GM23338 (cell line): ENCODE data around the gene SAMD10. TPM values are rescaled to one million over a fixed set of nuclear protein-coding genes. Genes with fewer than 3 reads are reported as not detected.

ENCODE experiments used
- ATAC-seq: fragments of 200-7000 bp; cut with Tn5 transposase; 3 replicates; pipeline ENCODE4 v1.9.1; 2020
- DNase-seq: peaks from one replicate; pipeline ENCODE4 v3.0.0-alpha.2; 2015; ENCODE audit warnings: low spot score
- H2AFZ ChIP-seq: fragments of 200-600 bp; sonication (generic); 2 replicates; pipeline ENCODE4 v1.8.0; 2016; ENCODE audit warnings: antibody characterized with exemption, mild to moderate bottlenecking, moderate library complexity
- H3F3A ChIP-seq: fragments of 200-600 bp; sonication (generic); replicated peaks from 2 replicates; pipeline ENCODE4 v1.8.0; 2017; ENCODE audit warnings: antibody characterized with exemption, mixed run types, low read depth
- H3K27ac ChIP-seq: fragments of 200-600 bp; sonication (generic); 2 replicates; pipeline ENCODE4 v1.6.1; 2016; ENCODE audit warnings: low read depth
- H3K27me3 ChIP-seq: fragments of 200-600 bp; sonication (generic); 2 replicates; pipeline ENCODE4 v1.8.0; 2016; ENCODE audit warnings: mild to moderate bottlenecking, mixed run types, moderate library complexity; ENCODE audit not compliant: insufficient read depth
- H3K36me3 ChIP-seq: fragments of 200-600 bp; sonication (generic); 2 replicates; pipeline ENCODE4 v1.8.0; 2016; ENCODE audit warnings: mild to moderate bottlenecking; ENCODE audit not compliant: insufficient read depth
- H3K4me1 ChIP-seq: fragments of 200-600 bp; sonication (generic); 2 replicates; pipeline ENCODE4 v1.8.0; 2016; ENCODE audit warnings: mild to moderate bottlenecking, moderate library complexity; ENCODE audit not compliant: insufficient read depth
- H3K4me2 ChIP-seq: fragments of 200-600 bp; sonication (generic); 2 replicates; pipeline ENCODE4 v1.7.1; 2017; ENCODE audit warnings: mixed run types
- H3K4me3 ChIP-seq: fragments of 200-600 bp; sonication (generic); 2 replicates; pipeline ENCODE4 v1.6.1; 2016; ENCODE audit warnings: mixed run types
- H3K79me2 ChIP-seq: fragments of 200-600 bp; sonication (generic); replicated peaks from 2 replicates; pipeline ENCODE4 v1.8.0; 2017; ENCODE audit warnings: mild to moderate bottlenecking; ENCODE audit not compliant: insufficient read depth
- H3K9me2 ChIP-seq: fragments of 200-600 bp; sonication (generic); 2 replicates; pipeline ENCODE4 v1.8.0; 2017; ENCODE audit not compliant: insufficient read depth
- H4K20me1 ChIP-seq: fragments of 200-600 bp; sonication (generic); replicated peaks from 2 replicates; pipeline ENCODE4 v1.8.0; 2017; ENCODE audit warnings: mild to moderate bottlenecking; ENCODE audit not compliant: insufficient read depth
- H3K27ac Mint-ChIP-seq: 2 replicates; pipeline ENCODE4 v1.8.0; 2020; ENCODE audit warnings: inconsistent platforms, mild to moderate bottlenecking, moderate library complexity, mixed read lengths
- H3K27me3 Mint-ChIP-seq: 3 replicates; pipeline ENCODE4 v1.8.0; 2022; ENCODE audit warnings: low read depth, mild to moderate bottlenecking, moderate library complexity, mixed read lengths, inconsistent platforms; ENCODE audit not compliant: insufficient read depth, poor library complexity
- H3K36me3 Mint-ChIP-seq: 3 replicates; pipeline ENCODE4 v1.8.0; 2021; ENCODE audit warnings: low read depth, mild to moderate bottlenecking, inconsistent platforms, moderate library complexity, mixed read lengths
- H3K4me1 Mint-ChIP-seq: 3 replicates; pipeline ENCODE4 v1.8.0; 2020; ENCODE audit warnings: mild to moderate bottlenecking, inconsistent platforms, mixed read lengths
- H3K4me3 Mint-ChIP-seq: 3 replicates; pipeline ENCODE4 v1.8.0; 2021; ENCODE audit warnings: moderate library complexity, mild to moderate bottlenecking, inconsistent platforms, mixed read lengths
- H3K9me3 Mint-ChIP-seq: 3 replicates; pipeline ENCODE4 v1.8.0; 2020; ENCODE audit warnings: moderate library complexity, mild to moderate bottlenecking, inconsistent platforms, mixed read lengths
- CREB1 ChIP-seq: fragments of 250-450 bp; sonication (Bioruptor Pico); IDR thresholded peaks from 2 replicates; pipeline ENCODE4 v1.5.0; 2020; ENCODE audit warnings: low read depth, mild to moderate bottlenecking, moderate library complexity
- CTCF ChIP-seq, 2 experiments: fragments of 200-600 bp in 1 of 2; sonication (generic) in 1 of 2; conservative IDR thresholded peaks; 2 replicates each; pipeline versions ENCODE4 v1.5.1 to v1.6.1; 2016 to 2017; ENCODE audit warnings: antibody characterized with exemption in 2 of 2, low read depth in 2 of 2, mild to moderate bottlenecking in 2 of 2, moderate library complexity in 1 of 2
- EZH2 ChIP-seq: fragments of 200-600 bp; sonication (generic); IDR thresholded peaks from one replicate; pipeline ENCODE4 v1.8.0; 2017; ENCODE audit warnings: antibody characterized with exemption, mild to moderate bottlenecking, low read depth; ENCODE audit not compliant: unreplicated experiment
- NANOG ChIP-seq: IDR thresholded peaks from 2 replicates; pipeline ENCODE4 v1.6.1; 2016; ENCODE audit warnings: antibody characterized with exemption, borderline replicate concordance
- REST ChIP-seq: IDR thresholded peaks from one replicate; pipeline ENCODE4 v1.6.1; 2018; ENCODE audit warnings: antibody characterized with exemption; ENCODE audit not compliant: unreplicated experiment
- STAT1 ChIP-seq: IDR thresholded peaks from one replicate; pipeline ENCODE4 v1.6.1; 2016; ENCODE audit warnings: antibody characterized with exemption; ENCODE audit not compliant: unreplicated experiment
- ZNF114 ChIP-seq: fragments of 250-450 bp; sonication (Bioruptor Pico); IDR thresholded peaks from 2 replicates; pipeline ENCODE4 v1.5.0; 2020; ENCODE audit warnings: mild to moderate bottlenecking, moderate library complexity
- ZNF331 ChIP-seq: fragments of 250-450 bp; sonication (Bioruptor Pico); IDR thresholded peaks from 2 replicates; pipeline ENCODE4 v1.5.0; 2020; ENCODE audit warnings: low read depth, mild to moderate bottlenecking, moderate library complexity
- polyA plus RNA-seq: library from polyadenylated mRNA; unstranded; fragments of >200 nt; fragmentation: Nextera tagmentation; extraction: Ambion mirVana; gene quantifications from 2 replicates; pipeline ENCODE4 v1.2.1, GENCODE V29; 2016
- total RNA-seq: library from RNA; depleted of rRNA; stranded (reverse); fragments of >200 nt; shearing (Covaris generic); gene quantifications from 2 replicates; pipeline ENCODE4 v1.2.3, GENCODE V29; 2014

Gene SAMD10
- total and polyA plus RNA-seq, 2 experiments from 2014 or later = 2.1 to 7.3 TPM

- no peak for TF ChIP-seq CTCF (conservative IDR thresholded peaks at IDR 0.05; ENCODE audit: low read depth in 2 of 2)
- no peak for TF ChIP-seq CREB1 (CRISPR knock-in tag)
- no peak for TF ChIP-seq REST
- no peak for TF ChIP-seq ZNF331 (CRISPR knock-in tag)
These were observed 31.6 kb downstream of the SAMD10 start (continued) for GRCh38 chr20:63947638-63948456.

GRCh38 chr20:63946986-63947637, 32.3 kb downstream of the SAMD10 start:
- Mint-ChIP-seq H3K36me3 (peaks cover 23% of the 10 kb centered on the region), H3K4me3 (no peak overlapping the region; the same call in 2 of the 3 replicates)
- peaks cover 11% of the 10 kb centered on the region for H4K20me1 ChIP-seq

More at GRCh38 chr20:63946986-63947637, 32.3 kb downstream of the SAMD10 start:
- Mint-ChIP-seq H3K9me3 (peaks cover 8% of the 10 kb centered on the region; the same call in 1 of the 3 replicates), H3K4me1 (peaks cover 22% of the 10 kb centered on the region), H3K27ac (peak overlapping the region; percentile 89), H3K27me3 (peaks cover 25% of the 10 kb centered on the region)
- TF ChIP-seq EZH2 (no peak), STAT1 (no peak), ZNF114 (no peak), NANOG (no peak)
- Histone ChIP-seq H3K9me2 (no peaks in the 10 kb centered on the region), H3K79me2 (peaks cover 51% of the 10 kb centered on the region), H3K4me2 (no peak overlapping the region), H3K27ac (no peak overlapping the region), H2AFZ (no peak overlapping the region), H3F3A (peaks cover 27% of the 10 kb centered on the region), H3K4me3 (no peak overlapping the region), H3K36me3 (no peaks in the 10 kb centered on the region), H3K27me3 (no peaks in the 10 kb centered on the region), H3K4me1 (peaks cover 21% of the 10 kb centered on the region; the same call in 1 of the 2 replicates)
- ATAC-seq = no peak
- DNase-seq = no peak
